HG03469 (cell line): ENCODE results near the gene FEM1A.
"Not testable (repeated sequence)": the region's sequence is repeated elsewhere in the genome, so short reads cannot be mapped to it uniquely, and the experiment has no call there.

ENCODE experiments used
- ATAC-seq: cut with Tn5 transposase; IDR thresholded peaks from one replicate; pipeline ENCODE4 v1.9.1; 2021; ENCODE audit warnings: mild to moderate bottlenecking, moderate library complexity, moderate number of reproducible peaks; ENCODE audit not compliant: unreplicated experiment

Gene FEM1A

GRCh38 chr19:4845975-4846374 is 54.4 kb downstream of the FEM1A start:
- not testable (repeated sequence) for ATAC-seq

- no peak for ATAC-seq
Measured at GRCh38 chr19:4847190-4847973, 55.8 kb downstream of the FEM1A start.

GRCh38 chr19:4849019-4849418 is 57.5 kb downstream of the FEM1A start:
- no peak for ATAC-seq
